H54 (cell line): ENCODE results near the gene IFI44.

ENCODE experiments used
- DNase-seq: peaks from one replicate; pipeline ENCODE4 v3.0.0; 2011; ENCODE audit warnings: low spot score, mixed read lengths; ENCODE audit not compliant: insufficient read length
- FAIRE-seq: peaks from 3 replicates; lab custom pipeline; 2011; peaks lifted over from hg19 to GRCh38; lab: Jason Lieb, UNC
- POLR2A ChIP-seq: IDR thresholded peaks from 2 replicates; pipeline ENCODE4 v1.6.1; 2011; ENCODE audit warnings: low read depth, mild to moderate bottlenecking, low read length

Gene IFI44

DNA sequence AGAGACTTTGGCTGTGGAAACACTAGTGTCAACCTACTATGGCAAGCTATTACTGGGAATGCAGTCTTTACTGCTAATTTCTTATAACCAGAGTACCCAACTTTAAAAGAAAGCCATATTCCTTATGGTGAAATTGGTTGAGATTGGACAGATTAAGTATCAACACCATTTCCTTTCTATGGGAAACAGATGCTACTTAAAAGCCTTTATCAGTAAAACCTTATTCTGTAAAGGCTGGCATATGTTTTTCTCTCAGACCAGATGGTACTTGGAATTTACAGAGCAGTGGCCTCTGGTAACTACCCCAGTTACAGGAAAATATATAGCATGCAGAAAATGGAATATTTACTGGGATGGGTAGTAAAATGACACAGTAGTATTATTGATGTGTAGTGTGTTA lies 18.8 kb downstream of the IFI44 start:
- DNase-seq = no peak
- no peak for TF ChIP-seq POLR2A
- FAIRE-seq = no peak

DNA sequence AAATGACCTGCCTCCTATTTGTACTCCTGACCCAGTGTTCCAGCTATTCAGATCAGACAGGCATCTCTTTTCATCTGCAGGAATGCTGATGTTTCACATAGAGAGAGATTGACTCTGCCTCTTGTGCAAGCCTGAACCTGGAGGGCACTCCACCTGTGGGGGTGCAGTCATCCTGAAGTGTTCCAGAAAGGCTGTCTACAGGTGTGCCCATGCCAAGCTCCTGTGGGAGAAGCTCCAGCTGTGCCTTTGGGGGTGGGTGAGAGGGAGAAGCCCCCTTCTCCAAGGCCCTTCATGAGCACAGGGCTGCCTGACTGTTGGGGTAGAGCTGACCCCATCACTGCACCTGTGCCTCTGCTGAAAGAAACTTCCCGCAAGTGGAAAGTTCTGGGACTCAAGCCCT lies 22.8 kb downstream of the IFI44 start:
- FAIRE-seq (no peak), DNase-seq (no peak)
- no peak for TF ChIP-seq POLR2A

DNA sequence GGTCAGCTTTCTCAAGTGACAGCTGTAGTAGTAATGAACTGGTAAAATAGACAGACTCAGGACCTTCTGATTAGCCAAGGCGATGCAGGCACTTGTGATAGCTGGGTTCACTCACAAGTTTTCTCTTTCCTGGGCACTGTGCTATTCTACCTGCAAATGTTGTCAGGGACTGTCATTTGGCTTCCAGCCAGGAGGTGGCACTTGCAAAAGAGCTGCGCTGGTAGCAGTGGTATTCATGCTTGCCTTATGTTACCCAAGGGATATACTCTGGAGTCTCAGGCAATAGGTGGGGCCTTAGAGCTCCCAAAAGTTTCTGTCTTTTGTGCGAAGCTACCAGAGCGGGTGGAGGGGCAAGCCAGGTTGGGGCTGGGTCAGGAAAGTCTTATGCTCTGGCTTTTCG lies 23.5 kb downstream of the IFI44 start:
- TF ChIP-seq POLR2A = no peak
- DNase-seq = no peak
- FAIRE-seq = no peak

DNA sequence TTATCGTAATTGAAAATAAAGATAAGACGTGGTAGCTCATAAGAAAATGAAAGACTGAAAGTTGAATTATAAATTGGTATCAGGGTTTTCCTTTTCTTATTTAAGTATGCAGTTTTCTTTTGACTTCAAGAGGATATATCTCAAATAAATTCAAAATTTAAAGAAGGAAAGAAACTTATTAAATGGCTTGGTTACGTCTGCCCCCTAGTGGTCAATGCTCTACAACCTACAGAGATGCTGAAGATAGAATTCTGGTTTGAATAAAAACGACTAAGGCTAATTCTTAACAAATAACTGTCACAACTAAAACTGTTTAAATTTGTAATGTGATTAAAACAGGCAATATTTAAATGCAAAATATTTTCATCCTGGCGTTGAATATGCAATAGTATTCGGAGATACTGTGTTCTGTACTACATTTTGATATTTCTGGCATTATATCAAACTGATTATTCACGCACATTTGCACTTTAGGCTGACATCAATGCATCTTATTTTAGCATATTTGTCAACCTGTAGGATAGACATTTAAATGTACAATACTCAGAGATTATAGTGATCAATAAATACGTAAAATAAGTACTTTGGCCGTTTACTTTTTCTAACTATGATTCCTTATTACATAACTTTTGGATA lies 26.8 kb downstream of the IFI44 start:
- DNase-seq (no peak), FAIRE-seq (peak; percentile 11)
- no peak for TF ChIP-seq POLR2A

DNA sequence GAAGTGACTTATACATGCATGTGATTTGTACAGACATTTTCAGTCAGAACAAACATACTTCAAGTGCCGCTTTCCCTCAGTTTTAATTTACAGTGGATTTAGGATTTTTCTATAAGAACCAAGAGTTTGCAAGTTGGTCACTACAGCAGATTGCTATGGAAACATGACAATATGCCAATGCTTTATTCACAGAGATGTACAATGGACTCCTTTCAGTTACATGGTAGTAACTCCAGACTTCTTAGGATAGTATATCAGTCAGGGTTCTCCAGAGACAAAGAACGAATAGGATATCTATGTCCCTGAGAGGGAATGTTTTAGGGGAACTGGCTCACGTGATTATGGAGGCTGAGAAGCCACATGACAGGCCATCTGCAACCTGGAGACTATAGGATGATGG lies 27.4 kb downstream of the IFI44 start:
- FAIRE-seq = no peak
- no peak for DNase-seq
- TF ChIP-seq POLR2A = no peak

DNA sequence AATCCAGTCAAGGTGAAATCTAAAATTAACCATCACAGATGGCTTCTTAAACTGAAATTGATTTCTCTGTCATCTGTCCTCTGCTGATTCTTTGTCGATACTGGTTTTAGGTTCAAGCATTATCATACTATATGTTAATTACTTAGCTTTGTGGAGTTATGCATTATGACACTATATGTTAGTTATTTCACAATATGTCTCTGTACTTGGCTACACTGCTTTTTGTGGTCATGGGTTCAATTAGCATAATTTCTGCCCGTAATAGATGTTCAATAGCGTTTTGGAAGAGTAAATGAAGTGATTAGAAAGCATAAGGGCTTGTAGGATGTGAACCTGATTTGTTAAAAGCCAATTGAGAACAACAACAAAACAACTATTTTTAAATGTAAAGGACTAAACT lies 28.2 kb downstream of the IFI44 start:
- DNase-seq (no peak), FAIRE-seq (no peak)
- TF ChIP-seq POLR2A = no peak

DNA sequence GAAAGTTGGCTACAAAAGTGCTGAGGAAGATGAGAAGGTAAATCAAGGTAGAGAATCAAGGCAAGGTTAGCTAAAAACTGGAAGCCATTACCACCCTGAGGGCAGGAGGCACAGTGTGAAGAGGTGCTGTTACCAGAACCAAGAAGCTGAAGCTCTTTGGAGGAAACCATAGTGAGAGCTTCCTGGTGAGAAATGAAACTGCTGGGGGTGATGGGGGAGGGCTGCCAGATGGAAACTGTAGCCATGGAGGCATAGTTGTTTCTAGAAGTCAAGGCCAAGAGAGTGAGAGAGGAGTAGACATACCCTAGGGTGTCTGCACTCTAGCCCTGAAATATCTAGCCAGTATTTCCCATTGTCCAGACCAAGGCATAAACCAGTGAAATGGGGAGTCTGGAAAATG lies 28.7 kb downstream of the IFI44 start:
- FAIRE-seq (no peak), DNase-seq (no peak)
- no peak for TF ChIP-seq POLR2A

DNA sequence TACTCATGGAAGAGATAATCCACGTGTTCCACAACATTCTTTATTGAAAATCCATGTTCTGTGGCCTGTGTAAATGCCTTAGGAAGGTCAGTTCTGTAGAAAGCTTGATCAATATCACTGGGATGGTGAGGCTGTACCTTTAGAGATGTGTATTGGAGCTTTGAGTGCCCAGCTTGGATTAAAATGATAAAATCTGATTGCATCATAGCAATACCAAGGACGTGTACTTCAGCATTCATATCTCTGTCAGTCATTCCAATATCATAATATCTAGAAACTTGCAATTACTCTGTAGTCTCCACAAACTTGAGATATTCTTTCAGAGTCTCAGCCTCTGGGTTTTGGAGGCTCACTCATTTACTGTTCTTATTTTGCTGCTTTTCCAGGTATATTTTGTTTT lies 31.6 kb downstream of the IFI44 start:
- FAIRE-seq (no peak), DNase-seq (no peak)
- no peak for TF ChIP-seq POLR2A

DNA sequence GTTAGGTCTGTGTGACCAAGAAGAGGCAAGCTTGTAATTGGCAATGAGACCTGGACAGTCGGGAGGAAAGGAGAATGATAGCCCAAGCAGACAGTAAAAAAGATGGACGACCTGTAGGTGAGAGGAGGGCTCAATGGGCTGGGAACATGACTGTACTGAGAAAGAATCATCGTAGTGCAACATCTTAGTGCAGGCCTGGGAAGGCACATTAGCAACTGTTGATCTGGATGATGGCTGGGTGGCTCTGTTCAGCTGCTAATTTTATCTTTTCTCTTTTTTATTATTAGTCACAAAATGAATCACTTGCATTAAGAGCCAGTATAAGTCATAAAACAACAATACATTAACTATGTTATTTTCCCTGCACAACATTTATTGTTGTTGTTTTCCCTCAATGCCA lies 32.9 kb downstream of the IFI44 start:
- FAIRE-seq = no peak
- DNase-seq = no peak
- TF ChIP-seq POLR2A = no peak

DNA sequence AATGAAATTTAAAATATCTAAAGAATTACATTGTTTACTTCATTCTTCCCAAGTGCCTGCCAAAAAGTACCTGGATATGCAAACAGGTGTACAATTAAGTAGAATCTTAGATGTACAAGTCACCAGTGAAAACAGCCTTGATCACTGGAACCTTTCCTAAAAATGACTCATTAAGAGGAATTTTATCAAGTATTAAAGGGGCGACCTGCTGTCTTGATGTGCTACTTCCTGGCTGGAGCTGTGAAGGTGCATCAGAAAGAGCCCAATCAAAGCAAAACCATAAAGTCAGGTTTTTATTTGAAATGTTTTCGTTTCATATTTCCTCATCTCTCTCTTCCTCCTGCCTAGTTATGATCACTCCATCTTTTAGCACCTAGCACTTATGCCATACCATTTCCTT lies 33.4 kb downstream of the IFI44 start:
- no peak for TF ChIP-seq POLR2A
- FAIRE-seq (no peak), DNase-seq (no peak)

DNA sequence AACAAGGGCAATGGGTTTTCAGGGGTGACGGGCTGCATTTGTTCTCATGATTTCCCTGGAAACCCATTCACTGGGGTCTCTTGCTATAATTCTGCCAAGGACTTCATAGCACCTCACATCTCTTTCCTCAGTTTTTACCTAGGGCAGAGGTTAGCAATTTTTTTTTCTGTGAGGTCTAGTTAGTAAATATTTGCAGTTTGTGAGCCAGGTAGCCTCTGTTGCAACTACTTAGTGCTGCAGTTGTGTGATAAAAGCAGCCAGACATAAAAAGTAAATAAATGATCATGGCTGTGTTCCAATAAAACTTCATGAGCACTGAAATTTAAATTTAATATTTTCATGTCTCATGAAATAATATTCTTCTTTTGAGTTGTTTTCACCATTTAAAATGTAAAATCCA lies 37.7 kb downstream of the IFI44 start:
- FAIRE-seq (no peak), DNase-seq (no peak)
- TF ChIP-seq POLR2A = no peak

DNA sequence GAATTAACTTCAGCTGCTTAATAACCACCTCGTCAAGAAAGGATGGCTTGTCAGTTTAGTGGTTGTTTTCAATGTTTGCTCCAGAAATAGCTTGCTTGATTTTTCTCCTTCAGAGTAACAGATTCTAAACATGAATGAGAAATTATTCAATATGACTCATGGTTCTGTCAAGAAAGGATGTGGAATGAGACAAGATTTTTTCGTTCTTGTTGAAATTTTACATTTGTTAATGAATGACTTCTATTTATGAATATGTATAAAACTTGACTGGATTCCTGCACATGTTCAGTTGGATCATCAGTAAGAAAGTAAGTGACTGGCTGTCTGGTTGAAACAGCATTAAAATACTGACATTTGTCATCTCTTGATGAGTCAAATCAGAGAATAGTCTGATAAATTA lies 38.3 kb downstream of the IFI44 start:
- FAIRE-seq = peak; percentile 53
- TF ChIP-seq POLR2A = no peak
- no peak for DNase-seq

DNA sequence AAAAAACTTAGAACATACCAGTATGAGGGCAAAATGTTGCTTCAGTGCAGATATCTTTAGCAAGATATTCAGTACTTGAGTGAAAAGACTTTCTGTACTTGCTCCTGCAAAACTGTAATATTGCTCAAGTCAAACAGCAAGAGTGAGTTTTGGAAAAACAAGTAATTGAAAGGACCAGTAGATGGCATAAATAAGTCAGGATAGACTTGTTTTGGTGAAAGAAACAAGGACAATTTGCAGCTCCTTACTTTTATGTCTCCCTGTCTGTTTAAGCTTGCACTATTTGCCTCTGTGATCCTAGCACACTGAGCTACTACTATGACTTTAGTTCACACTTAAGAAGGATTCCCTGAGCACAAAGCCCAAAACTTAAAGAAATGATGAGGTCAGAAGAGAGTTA lies 39.1 kb downstream of the IFI44 start:
- no peak for DNase-seq
- no peak for TF ChIP-seq POLR2A
- FAIRE-seq = peak; percentile 95

DNA sequence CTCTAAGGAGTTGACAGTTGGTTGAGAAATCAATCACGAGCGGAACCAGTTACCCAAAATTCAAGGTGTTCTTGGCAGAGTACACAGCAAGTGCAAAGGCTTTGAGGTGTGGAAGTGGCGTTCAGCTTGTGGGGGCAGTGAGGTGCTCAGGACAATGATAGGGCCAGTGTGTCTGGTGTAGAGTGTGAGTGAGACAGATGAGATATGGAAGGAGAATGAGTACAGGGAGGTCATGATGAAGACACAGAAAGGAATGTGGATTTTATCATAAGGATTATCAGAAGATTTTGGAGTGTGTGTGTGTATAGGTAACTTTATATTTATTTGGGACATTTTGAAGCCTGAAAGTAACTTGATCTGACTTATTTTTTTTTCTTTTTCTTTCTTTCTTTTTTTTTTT lies 40.9 kb downstream of the IFI44 start:
- no peak for DNase-seq
- no peak for TF ChIP-seq POLR2A
- FAIRE-seq = no peak

DNA sequence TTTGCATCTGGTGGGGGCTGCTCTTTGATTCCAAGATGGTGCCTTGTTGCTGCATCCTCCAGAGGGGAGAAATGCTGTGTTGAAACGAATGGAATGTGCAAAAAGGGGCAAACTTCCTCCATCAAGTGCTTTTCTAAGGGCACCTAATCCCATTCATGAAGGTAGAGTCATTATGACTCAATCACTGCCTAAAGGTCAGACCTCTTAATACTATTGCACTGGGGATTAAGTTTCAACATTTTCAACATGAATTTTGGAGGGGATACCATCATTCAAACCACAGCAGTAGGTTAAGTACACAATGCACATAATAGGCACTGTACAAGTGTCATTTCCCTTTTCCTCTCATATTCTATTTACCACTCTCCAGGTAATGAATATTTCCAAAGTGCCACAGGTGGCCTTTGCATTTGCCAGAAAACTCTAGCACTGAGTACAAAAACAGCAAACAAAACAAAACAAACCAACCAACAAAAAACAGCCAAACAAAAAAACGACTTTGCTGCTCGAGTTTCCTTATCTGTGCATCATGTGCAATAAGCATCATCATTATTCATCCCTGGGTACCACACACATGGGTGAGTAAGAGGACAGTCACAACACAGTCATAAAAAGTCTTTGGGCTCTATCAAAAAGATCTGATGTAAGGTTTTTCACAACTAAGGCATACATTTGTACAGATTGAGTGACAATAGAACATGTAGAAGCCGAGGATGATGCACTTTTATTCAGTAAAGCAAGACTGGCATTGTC lies 42.5 kb downstream of the IFI44 start:
- peak; percentile 98 for FAIRE-seq
- peak; percentile 9 for DNase-seq
- TF ChIP-seq POLR2A = no peak

DNA sequence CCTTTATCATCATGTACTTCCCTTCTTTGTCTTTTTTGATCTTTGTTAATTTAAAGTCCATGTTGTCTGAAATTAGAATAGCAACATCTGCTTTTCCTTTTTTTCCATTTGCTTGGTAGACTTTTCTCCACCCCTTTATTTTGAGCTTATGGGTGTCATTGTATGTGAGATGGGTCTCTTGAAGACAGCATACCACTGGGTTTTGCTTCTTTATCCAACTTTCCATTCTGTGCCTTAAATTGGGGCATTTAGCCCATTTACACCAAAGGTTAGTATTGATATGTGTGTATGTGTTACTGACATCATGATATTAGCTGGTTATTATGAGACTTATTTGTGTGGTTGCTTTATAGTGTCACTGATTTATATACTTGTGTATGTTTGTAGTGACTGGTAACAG lies 50.2 kb downstream of the IFI44 start:
- TF ChIP-seq POLR2A = no peak
- FAIRE-seq = peak; percentile 36
- no peak for DNase-seq
